ENCODE data around the gene SRC. TPM values are rescaled to one million over a fixed set of nuclear protein-coding genes. Genes with fewer than 3 reads are reported as not detected.

SRC gene
- total RNA-seq, 1 experiment from 2014 or later: 55.6 TPM

GRCh38 chr20:37358366-37359150 is 12.6 kb downstream of the SRC start:
- Histone ChIP-seq H3K9ac (ENCODE audit: low read length) (no peak overlapping the region), H2AFZ (ENCODE audit: low read length) (no peak overlapping the region), H3K9me2 (replicated peaks; ENCODE audit: low read length) (no peaks in the 10 kb centered on the region), H3K27ac (ENCODE audit: low read length) (0 out of 2 replicates have a peak overlapping the region, but pooled peaks have one; percentile 1), H3F3A (ENCODE audit: low read length, unreplicated experiment) (no peaks in the 10 kb centered on the region), H3K4me3 (ENCODE audit: low read length) (peak overlapping the region; percentile 15; the same call in 1 of the 2 replicates), H3K9me3 (ENCODE audit: low read length) (no peaks in the 10 kb centered on the region), H4K20me1 (ENCODE audit: low read length) (peaks cover 18% of the 10 kb centered on the region), H3K36me3 (ENCODE audit: low read depth, low read length) (peaks cover 6% of the 10 kb centered on the region; the same call in 1 of the 2 replicates), H3K79me2 (ENCODE audit: low read length) (peaks cover 96% of the 10 kb centered on the region), H3K4me2 (ENCODE audit: low read length) (peak overlapping the region; percentile 77), H3K27me3 (ENCODE audit: low read length) (no peaks in the 10 kb centered on the region), H3K4me1 (ENCODE audit: insufficient read depth, low read length) (peaks cover 36% of the 10 kb centered on the region)
- no peak for TF ChIP-seq EZH2 (IDR thresholded peaks at IDR 0.05; ENCODE audit: low read length, unreplicated experiment)
- TF ChIP-seq CTCF (conservative IDR thresholded peaks at IDR 0.05; ENCODE audit: low read depth, low read length): no peak
- peak; percentile 98 for TF ChIP-seq EZH2phosphoT487 (IDR thresholded peaks at IDR 0.05; ENCODE audit: borderline replicate concordance, low read length)
- ChIA-PET POLR2A (ENCODE audit: unreplicated experiment) (interaction anchor here (0.6 kb wide), 1 partner anchor 20 kb away, joined by 4 read pairs; no protein-coding TSS in a partner anchor), CTCF (no interaction called here)
- peak; percentile 87 for DNase-seq
- peak; percentile 92 for ATAC-seq
- BruUV-seq (replicated peaks): no TSS peak
- intact Hi-C loops (cut with micrococcal nuclease): no loop called here

GRCh38 chr20:37359331-37359730 is 13.4 kb downstream of the SRC start:
- H3K27ac ChIP-seq (ENCODE audit: low read length): no peak overlapping the region
- BruUV-seq (replicated peaks): no TSS peak
- DNase-seq (no peak), ATAC-seq (no peak)
- H3K9me3 ChIP-seq (ENCODE audit: low read length): no peaks in the 10 kb centered on the region
- no peaks in the 10 kb centered on the region for H3K27me3 ChIP-seq (ENCODE audit: low read length)
- ChIA-PET CTCF (no interaction called here), POLR2A (ENCODE audit: unreplicated experiment) (interaction anchor here (0.6 kb wide), 1 partner anchor 19 kb away, joined by 4 read pairs; no protein-coding TSS in a partner anchor)
- intact Hi-C loops (cut with micrococcal nuclease): no loop called here
- H3K9me2 ChIP-seq (replicated peaks; ENCODE audit: low read length): no peaks in the 10 kb centered on the region
- no peak overlapping the region for H3K4me3 ChIP-seq (ENCODE audit: low read length)
- no peak overlapping the region for H3K9ac ChIP-seq (ENCODE audit: low read length)
- no peak for TF ChIP-seq EZH2phosphoT487 (IDR thresholded peaks at IDR 0.05; ENCODE audit: borderline replicate concordance, low read length)
- no peak for TF ChIP-seq EZH2 (IDR thresholded peaks at IDR 0.05; ENCODE audit: low read length, unreplicated experiment)
- no peak for TF ChIP-seq CTCF (conservative IDR thresholded peaks at IDR 0.05; ENCODE audit: low read depth, low read length)
- no peak overlapping the region for H2AFZ ChIP-seq (ENCODE audit: low read length)
- peaks cover 36% of the 10 kb centered on the region for H3K4me1 ChIP-seq (ENCODE audit: insufficient read depth, low read length)
- peaks cover 96% of the 10 kb centered on the region for H3K79me2 ChIP-seq (ENCODE audit: low read length)
- H4K20me1 ChIP-seq (ENCODE audit: low read length): peaks cover 25% of the 10 kb centered on the region
- peak overlapping the region; percentile 77 for H3K4me2 ChIP-seq (ENCODE audit: low read length)
- no peaks in the 10 kb centered on the region for H3F3A ChIP-seq (ENCODE audit: low read length, unreplicated experiment)
- H3K36me3 ChIP-seq (ENCODE audit: low read depth, low read length): peaks cover 2% of the 10 kb centered on the region; the same call in 1 of the 2 replicates

- no peaks in the 10 kb centered on the region for H3K9me3 ChIP-seq (ENCODE audit: low read length)
- no peaks in the 10 kb centered on the region for H3K27me3 ChIP-seq (ENCODE audit: low read length)
- H2AFZ ChIP-seq (ENCODE audit: low read length): no peak overlapping the region
- peaks cover 96% of the 10 kb centered on the region for H3K79me2 ChIP-seq (ENCODE audit: low read length)
- intact Hi-C loops (cut with micrococcal nuclease): no loop called here
- H3K4me3 ChIP-seq (ENCODE audit: low read length): no peak overlapping the region
- no peak for ATAC-seq
- H3K9me2 ChIP-seq (replicated peaks; ENCODE audit: low read length): no peaks in the 10 kb centered on the region
- POLR2A ChIA-PET (ENCODE audit: unreplicated experiment): no interaction called here
- no peak for DNase-seq
- TF ChIP-seq EZH2phosphoT487 (IDR thresholded peaks at IDR 0.05; ENCODE audit: borderline replicate concordance, low read length) (no peak), EZH2 (IDR thresholded peaks at IDR 0.05; ENCODE audit: low read length, unreplicated experiment) (no peak)
- H3K9ac ChIP-seq (ENCODE audit: low read length): no peak overlapping the region
- CTCF ChIA-PET: no interaction called here
- BruUV-seq (replicated peaks): no TSS peak
- H3F3A ChIP-seq (ENCODE audit: low read length, unreplicated experiment): no peaks in the 10 kb centered on the region
- peaks cover 36% of the 10 kb centered on the region for H3K4me1 ChIP-seq (ENCODE audit: insufficient read depth, low read length)
- H4K20me1 ChIP-seq (ENCODE audit: low read length): peaks cover 26% of the 10 kb centered on the region
- H3K27ac ChIP-seq (ENCODE audit: low read length): no peak overlapping the region
- H3K4me2 ChIP-seq (ENCODE audit: low read length): no peak overlapping the region
- peaks cover 2% of the 10 kb centered on the region; the same call in 1 of the 2 replicates for H3K36me3 ChIP-seq (ENCODE audit: low read depth, low read length)
Observed at GRCh38 chr20:37359836-37360235, 13.9 kb downstream of the SRC start.

Data from PC-3 (cell line).